Naive thymus-derived CD4-positive, alpha-beta T cell (primary cell): ENCODE results near the gene ALDH1B1. TPM values are rescaled to one million over a fixed set of nuclear protein-coding genes. Genes with fewer than 3 reads are reported as not detected.

Experiments
- ATAC-seq: fragments of 150-1000 bp; cut with Tn5 transposase; 2 replicates; pipeline ENCODE4 v1.10.0; 2021; ENCODE audit warnings: mild to moderate bottlenecking, moderate library complexity
- CTCF ChIA-PET: fragments of 350-600 bp; sonication (Branson Sonifier 250); formaldehyde crosslinking; loops from one replicate; lab custom pipeline; 2021; ENCODE audit warnings: antibody characterized with exemption; lab: Charles Lee
- POLR2A ChIA-PET: fragments of 350-600 bp; sonication (Branson Sonifier 250); formaldehyde crosslinking; loops from one replicate; lab custom pipeline; 2021; ENCODE audit warnings: antibody characterized with exemption, inconsistent platforms; lab: Charles Lee
- DNase-seq, 9 donors: peaks; one replicate each; pipeline versions ENCODE4 v3.0.0 to v3.0.0-alpha.2; 2020 to 2022; ENCODE audit warnings: mixed read lengths in 1 of 9
- H3K27ac ChIP-seq: one replicate; pipeline ENCODE4 v1.7.0; 2013; ENCODE audit warnings: mild to moderate bottlenecking, low read depth, low read length, moderate library complexity
- H3K27me3 ChIP-seq, 2 donors: one replicate each; pipeline ENCODE4 v1.7.0; 2013; ENCODE audit warnings: low read length in 2 of 2, mild to moderate bottlenecking in 2 of 2, moderate library complexity in 2 of 2; ENCODE audit not compliant: control insufficient read depth in 2 of 2, insufficient read depth in 2 of 2
- H3K36me3 ChIP-seq, 3 experiments: 1 replicate in 2 of 3; 2 replicates in 1 of 3; pipeline ENCODE4 v1.7.0; 2013; ENCODE audit warnings: low read length in 3 of 3, mild to moderate bottlenecking in 3 of 3, moderate library complexity in 1 of 3; ENCODE audit not compliant: insufficient read depth in 3 of 3, control insufficient read depth in 2 of 3
- H3K4me1 ChIP-seq, 2 donors: one replicate each; pipeline ENCODE4 v1.7.0; 2013; ENCODE audit warnings: low read length in 2 of 2, mild to moderate bottlenecking in 2 of 2, moderate library complexity in 1 of 2; ENCODE audit not compliant: control insufficient read depth in 2 of 2, insufficient read depth in 2 of 2
- H3K4me3 ChIP-seq: 2 replicates; pipeline ENCODE4 v1.7.0; 2013; ENCODE audit warnings: mild to moderate bottlenecking, low read length
- H3K9me3 ChIP-seq, 3 experiments: 1 replicate in 2 of 3; 2 replicates in 1 of 3; pipeline ENCODE4 v1.7.0; 2013; ENCODE audit warnings: low read length in 3 of 3; ENCODE audit not compliant: control insufficient read depth in 2 of 3
- H3K27ac Mint-ChIP-seq, 9 donors: one replicate each; pipeline ENCODE4 v1.8.0; 2020 to 2022; ENCODE audit warnings: mixed read lengths in 9 of 9, mild to moderate bottlenecking in 8 of 9, moderate library complexity in 5 of 9, inconsistent platforms in 2 of 9
- H3K27me3 Mint-ChIP-seq, 5 donors: one replicate each; pipeline ENCODE4 v1.8.0; 2021 to 2022; ENCODE audit warnings: mixed read lengths in 5 of 5, mild to moderate bottlenecking in 1 of 5
- H3K36me3 Mint-ChIP-seq, 5 donors: one replicate each; pipeline ENCODE4 v1.8.0; 2020 to 2022; ENCODE audit warnings: mixed read lengths in 5 of 5, mild to moderate bottlenecking in 3 of 5, inconsistent platforms in 1 of 5
- H3K4me1 Mint-ChIP-seq, 7 donors: one replicate each; pipeline ENCODE4 v1.8.0; 2020 to 2022; ENCODE audit warnings: mixed read lengths in 7 of 7, mild to moderate bottlenecking in 3 of 7, inconsistent platforms in 1 of 7
- H3K4me3 Mint-ChIP-seq, 10 donors: one replicate each; pipeline ENCODE4 v1.8.0; 2020 to 2022; ENCODE audit warnings: mild to moderate bottlenecking in 10 of 10, mixed read lengths in 10 of 10, moderate library complexity in 6 of 10, inconsistent platforms in 2 of 10
- H3K9me3 Mint-ChIP-seq, 11 donors: one replicate each; pipeline ENCODE4 v1.8.0; 2020 to 2022; ENCODE audit warnings: mixed read lengths in 11 of 11, mild to moderate bottlenecking in 4 of 11, inconsistent platforms in 1 of 11, moderate library complexity in 1 of 11
- intact Hi-C, 2 donors: fragments of 100-400 bp; cut with micrococcal nuclease; formaldehyde crosslinking; loops; one replicate each; pipeline ENCODE4 v1.15.1; 2023
- polyA plus RNA-seq, 2 donors: library from polyadenylated mRNA; unstranded; fragments of 300-500 nt; fragmentation: Illumina TruSeq; gene quantifications; one replicate each; pipeline ENCODE4 v1.2.3, GENCODE V29; 2021
- total RNA-seq, 6 experiments: library from RNA in 5 of 6; stranded (reverse) in 5 of 6; gene quantifications; 1 replicate in 5 of 6; 2 replicates in 1 of 6; pipeline ENCODE4 v1.2.3 and lab custom pipeline; 2021 to 2026

ALDH1B1 gene
- total and polyA plus RNA-seq, 7 experiments from 2014 or later: 1.9 to 13.4 (median 4.6) TPM

- peaks cover 0 to 6% (median 0%) of the 10 kb centered on the region in 5 donors for H3K27me3 Mint-ChIP-seq
- H3K4me1 Mint-ChIP-seq: peaks cover 0 to 9% (median 0%) of the 10 kb centered on the region in 7 donors
- no peaks in the 10 kb centered on the region for H3K27me3 ChIP-seq
- no peaks in the 10 kb centered on the region for H3K36me3 ChIP-seq
- no peak overlapping the region for H3K27ac ChIP-seq
- POLR2A ChIA-PET: interaction anchor here (1.1 kb wide), 1 partner anchor 39 kb away, joined by 3 read pairs; no protein-coding TSS in a partner anchor
- ATAC-seq (no peak), DNase-seq (no peak)
- H3K9me3 Mint-ChIP-seq: peaks cover 0 to 3% (median 0%) of the 10 kb centered on the region in 11 donors
- H3K4me3 ChIP-seq: no peak overlapping the region
- H3K4me1 ChIP-seq: no peaks in the 10 kb centered on the region
- no peak overlapping the region for H3K4me3 Mint-ChIP-seq
- intact Hi-C loops: no loop called here
- CTCF ChIA-PET: interaction anchor here (1.4 kb wide), 1 partner anchor 9 kb away, joined by 4 read pairs; no protein-coding TSS in a partner anchor
- no peaks in the 10 kb centered on the region for H3K9me3 ChIP-seq
- H3K36me3 Mint-ChIP-seq: no peaks in the 10 kb centered on the region
- peak overlapping the region in 1 of 9 donors; percentile 60 for H3K27ac Mint-ChIP-seq
These were observed 48.0 kb downstream of the ALDH1B1 start for GRCh38 chr9:38440516-38440915.

GRCh38 chr9:38441347-38442085, 49.0 kb downstream of the ALDH1B1 start:
- DNase-seq (no peak), ATAC-seq (no peak)
- Mint-ChIP-seq H3K4me3 (no peak overlapping the region), H3K27ac (no peak overlapping the region), H3K27me3 (peaks cover 0 to 11% (median 6%) of the 10 kb centered on the region in 5 donors), H3K9me3 (peaks cover 0 to 3% (median 0%) of the 10 kb centered on the region in 11 donors), H3K36me3 (no peaks in the 10 kb centered on the region), H3K4me1 (peaks cover 0 to 9% (median 0%) of the 10 kb centered on the region in 7 donors)
- Histone ChIP-seq H3K4me1 (no peaks in the 10 kb centered on the region), H3K9me3 (no peaks in the 10 kb centered on the region), H3K4me3 (no peak overlapping the region), H3K36me3 (no peaks in the 10 kb centered on the region), H3K27ac (no peak overlapping the region), H3K27me3 (no peaks in the 10 kb centered on the region)
- ChIA-PET CTCF (no interaction called here), POLR2A (no interaction called here)
- intact Hi-C loops: no loop called here

DNA sequence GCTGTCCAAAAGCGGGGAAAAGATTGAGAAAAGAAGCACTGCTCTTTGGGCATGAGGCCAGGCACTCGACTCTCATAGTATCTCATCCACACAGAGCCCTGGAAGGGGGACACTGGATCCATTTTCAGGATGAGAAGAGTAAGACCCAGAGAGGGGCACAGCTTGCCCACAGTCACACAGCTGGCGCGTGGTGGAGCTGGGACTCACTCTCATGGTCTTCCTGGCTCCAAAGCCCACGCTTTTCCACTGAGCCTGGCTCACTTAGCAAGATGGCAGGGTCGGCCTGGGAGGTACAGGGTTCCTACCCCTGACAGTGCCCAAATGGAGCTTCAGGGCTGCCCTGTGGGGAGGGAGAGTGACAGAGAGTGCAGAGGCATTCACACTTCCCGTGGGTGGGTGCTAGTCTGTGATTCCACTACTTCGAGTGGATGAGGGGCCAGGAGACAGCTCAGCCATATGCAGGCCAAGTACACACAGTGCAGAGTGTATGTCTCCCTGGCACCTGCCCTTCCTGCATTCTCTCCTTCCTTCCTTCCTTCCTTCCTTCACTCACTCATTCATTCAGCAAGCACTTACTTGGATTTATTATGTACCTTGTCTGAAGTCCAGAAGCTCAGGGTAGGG, 50.1 kb downstream of the ALDH1B1 start:
- Histone ChIP-seq H3K36me3 (no peaks in the 10 kb centered on the region), H3K4me3 (no peak overlapping the region), H3K27me3 (no peaks in the 10 kb centered on the region), H3K9me3 (no peaks in the 10 kb centered on the region), H3K27ac (no peak overlapping the region), H3K4me1 (no peaks in the 10 kb centered on the region)
- intact Hi-C loops: no loop called here
- peaks cover 0 to 7% (median 0%) of the 10 kb centered on the region in 7 donors for H3K4me1 Mint-ChIP-seq
- DNase-seq (no peak), ATAC-seq (no peak)
- no peaks in the 10 kb centered on the region for H3K36me3 Mint-ChIP-seq
- POLR2A ChIA-PET: no interaction called here
- CTCF ChIA-PET: no interaction called here
- no peak overlapping the region for H3K27ac Mint-ChIP-seq
- peaks cover 0 to 2% (median 0%) of the 10 kb centered on the region in 11 donors for H3K9me3 Mint-ChIP-seq
- H3K27me3 Mint-ChIP-seq: peaks cover 0 to 18% (median 6%) of the 10 kb centered on the region in 5 donors
- peak overlapping the region in 1 of 10 donors; percentile 22 for H3K4me3 Mint-ChIP-seq

GRCh38 chr9:38443181-38443580, 50.7 kb downstream of the ALDH1B1 start:
- DNase-seq: no peak
- Histone ChIP-seq H3K27ac (no peak overlapping the region), H3K36me3 (no peaks in the 10 kb centered on the region), H3K4me1 (no peaks in the 10 kb centered on the region), H3K9me3 (no peaks in the 10 kb centered on the region), H3K4me3 (no peak overlapping the region), H3K27me3 (no peaks in the 10 kb centered on the region)
- ChIA-PET POLR2A (no interaction called here), CTCF (no interaction called here)
- intact Hi-C loops: no loop called here
- Mint-ChIP-seq H3K27me3 (peaks cover 0 to 22% (median 6%) of the 10 kb centered on the region in 5 donors), H3K36me3 (no peaks in the 10 kb centered on the region), H3K9me3 (peaks cover 0 to 2% (median 0%) of the 10 kb centered on the region in 11 donors), H3K4me3 (peak overlapping the region in 1 of 10 donors; percentile 22), H3K27ac (no peak overlapping the region), H3K4me1 (peaks cover 0 to 6% (median 0%) of the 10 kb centered on the region in 7 donors)
- ATAC-seq: no peak

GRCh38 chr9:38443597-38443996, 51.1 kb downstream of the ALDH1B1 start:
- H3K27ac Mint-ChIP-seq: no peak overlapping the region
- peaks cover 0 to 22% (median 6%) of the 10 kb centered on the region in 5 donors for H3K27me3 Mint-ChIP-seq
- H3K36me3 Mint-ChIP-seq: no peaks in the 10 kb centered on the region
- Histone ChIP-seq H3K27me3 (no peaks in the 10 kb centered on the region), H3K9me3 (no peaks in the 10 kb centered on the region), H3K4me1 (no peaks in the 10 kb centered on the region), H3K27ac (no peak overlapping the region), H3K4me3 (no peak overlapping the region), H3K36me3 (no peaks in the 10 kb centered on the region)
- ATAC-seq (no peak), DNase-seq (no peak)
- ChIA-PET CTCF (no interaction called here), POLR2A (no interaction called here)
- peaks cover 0 to 6% (median 0%) of the 10 kb centered on the region in 7 donors for H3K4me1 Mint-ChIP-seq
- intact Hi-C loops: no loop called here
- no peak overlapping the region for H3K4me3 Mint-ChIP-seq
- H3K9me3 Mint-ChIP-seq: peaks cover 0 to 2% (median 0%) of the 10 kb centered on the region in 11 donors

- Mint-ChIP-seq H3K4me1 (peaks cover 0 to 3% (median 0%) of the 10 kb centered on the region in 7 donors), H3K27ac (no peak overlapping the region), H3K27me3 (peaks cover 0 to 31% (median 6%) of the 10 kb centered on the region in 5 donors), H3K36me3 (peaks cover 0 to 4% (median 0%) of the 10 kb centered on the region in 5 donors), H3K9me3 (peaks cover 0 to 7% (median 0%) of the 10 kb centered on the region in 11 donors), H3K4me3 (no peak overlapping the region)
- Histone ChIP-seq H3K9me3 (peaks cover 0 to under 1% (median 0%) of the 10 kb centered on the region in 3 experiments), H3K4me1 (no peaks in the 10 kb centered on the region), H3K4me3 (no peak overlapping the region), H3K27me3 (no peaks in the 10 kb centered on the region), H3K36me3 (no peaks in the 10 kb centered on the region), H3K27ac (no peak overlapping the region)
- ChIA-PET CTCF (no interaction called here), POLR2A (no interaction called here)
- ATAC-seq: no peak
- intact Hi-C loops: no loop called here
- DNase-seq: no peak
These were observed 52.9 kb downstream of the ALDH1B1 start for GRCh38 chr9:38445154-38446043.
